ENCODE results near the gene RHBG.

DNA sequence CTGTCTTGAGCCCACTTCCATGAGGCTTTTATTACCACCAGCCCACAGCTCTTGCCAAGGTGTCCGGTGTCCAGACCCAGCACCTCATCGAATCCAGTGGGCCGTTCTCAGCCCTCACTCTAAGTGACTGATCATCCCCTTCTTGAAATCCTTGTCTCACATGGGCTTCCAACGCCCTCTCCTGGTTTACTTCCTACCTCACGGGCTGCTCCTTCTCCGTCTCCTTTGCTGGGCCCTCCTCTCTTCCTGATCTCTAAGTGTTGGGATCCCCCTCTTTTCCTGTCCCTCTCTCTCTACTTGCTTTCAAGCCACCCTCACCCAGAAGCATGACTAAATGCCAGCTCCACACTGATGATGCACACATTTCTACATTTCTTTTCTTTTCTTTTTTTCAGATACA, 9.0 kb upstream of the RHBG start:
- TF ChIP-seq, protein P1, sequence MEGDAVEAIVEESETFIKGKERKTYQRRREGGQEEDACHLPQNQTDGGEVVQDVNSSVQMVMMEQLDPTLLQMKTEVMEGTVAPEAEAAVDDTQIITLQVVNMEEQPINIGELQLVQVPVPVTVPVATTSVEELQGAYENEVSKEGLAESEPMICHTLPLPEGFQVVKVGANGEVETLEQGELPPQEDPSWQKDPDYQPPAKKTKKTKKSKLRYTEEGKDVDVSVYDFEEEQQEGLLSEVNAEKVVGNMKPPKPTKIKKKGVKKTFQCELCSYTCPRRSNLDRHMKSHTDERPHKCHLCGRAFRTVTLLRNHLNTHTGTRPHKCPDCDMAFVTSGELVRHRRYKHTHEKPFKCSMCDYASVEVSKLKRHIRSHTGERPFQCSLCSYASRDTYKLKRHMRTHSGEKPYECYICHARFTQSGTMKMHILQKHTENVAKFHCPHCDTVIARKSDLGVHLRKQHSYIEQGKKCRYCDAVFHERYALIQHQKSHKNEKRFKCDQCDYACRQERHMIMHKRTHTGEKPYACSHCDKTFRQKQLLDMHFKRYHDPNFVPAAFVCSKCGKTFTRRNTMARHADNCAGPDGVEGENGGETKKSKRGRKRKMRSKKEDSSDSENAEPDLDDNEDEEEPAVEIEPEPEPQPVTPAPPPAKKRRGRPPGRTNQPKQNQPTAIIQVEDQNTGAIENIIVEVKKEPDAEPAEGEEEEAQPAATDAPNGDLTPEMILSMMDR (IDR thresholded peaks at IDR 0.05) = peak; percentile 22; the same call in 1 of the 2 replicates
- TF ChIP-seq ZFX (IDR thresholded peaks at IDR 0.05; ENCODE audit: borderline replicate concordance) = no peak

Measured in 22Rv1 (cell line).